ENCODE data around the gene MED13L. TPM values are rescaled to one million over a fixed set of nuclear protein-coding genes. Genes with fewer than 3 reads are reported as not detected.

The MED13L gene
- total RNA-seq, 2 donors from 2014 or later = 55.0 to 64.1 TPM

DNA sequence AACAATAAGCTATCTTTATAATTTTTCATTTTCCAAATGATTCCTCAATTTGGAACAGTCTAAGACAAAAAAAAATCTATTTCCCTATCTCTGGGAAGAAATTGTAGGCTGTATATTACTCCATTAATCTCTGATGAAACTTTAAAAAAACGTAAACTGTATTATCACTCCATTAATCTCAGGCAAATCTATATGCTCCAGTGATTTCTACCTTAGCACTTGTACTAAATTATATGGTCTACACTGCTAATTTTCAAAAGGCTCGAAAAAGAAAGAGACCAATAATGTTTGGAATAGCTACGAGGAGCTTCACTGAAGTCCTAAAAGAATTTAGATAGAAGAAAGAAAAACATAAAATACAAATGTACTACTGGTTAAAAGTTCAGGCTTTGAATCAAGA, 19.7 kb downstream of the MED13L start:
- Histone ChIP-seq H3K36me3 (no peaks in the 10 kb centered on the region), H3K9me3 (no peaks in the 10 kb centered on the region), H3K27me3 (no peaks in the 10 kb centered on the region), H3K4me3 (no peak overlapping the region), H3K27ac (no peak overlapping the region), H3K4me1 (peaks cover 0 to 48% of the 10 kb centered on the region in 2 donors)
- TF ChIP-seq, protein P1, sequence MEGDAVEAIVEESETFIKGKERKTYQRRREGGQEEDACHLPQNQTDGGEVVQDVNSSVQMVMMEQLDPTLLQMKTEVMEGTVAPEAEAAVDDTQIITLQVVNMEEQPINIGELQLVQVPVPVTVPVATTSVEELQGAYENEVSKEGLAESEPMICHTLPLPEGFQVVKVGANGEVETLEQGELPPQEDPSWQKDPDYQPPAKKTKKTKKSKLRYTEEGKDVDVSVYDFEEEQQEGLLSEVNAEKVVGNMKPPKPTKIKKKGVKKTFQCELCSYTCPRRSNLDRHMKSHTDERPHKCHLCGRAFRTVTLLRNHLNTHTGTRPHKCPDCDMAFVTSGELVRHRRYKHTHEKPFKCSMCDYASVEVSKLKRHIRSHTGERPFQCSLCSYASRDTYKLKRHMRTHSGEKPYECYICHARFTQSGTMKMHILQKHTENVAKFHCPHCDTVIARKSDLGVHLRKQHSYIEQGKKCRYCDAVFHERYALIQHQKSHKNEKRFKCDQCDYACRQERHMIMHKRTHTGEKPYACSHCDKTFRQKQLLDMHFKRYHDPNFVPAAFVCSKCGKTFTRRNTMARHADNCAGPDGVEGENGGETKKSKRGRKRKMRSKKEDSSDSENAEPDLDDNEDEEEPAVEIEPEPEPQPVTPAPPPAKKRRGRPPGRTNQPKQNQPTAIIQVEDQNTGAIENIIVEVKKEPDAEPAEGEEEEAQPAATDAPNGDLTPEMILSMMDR (IDR thresholded peaks at IDR 0.05) = no peak
- DNase-seq (ENCODE audit: low spot score) = no peak

DNA sequence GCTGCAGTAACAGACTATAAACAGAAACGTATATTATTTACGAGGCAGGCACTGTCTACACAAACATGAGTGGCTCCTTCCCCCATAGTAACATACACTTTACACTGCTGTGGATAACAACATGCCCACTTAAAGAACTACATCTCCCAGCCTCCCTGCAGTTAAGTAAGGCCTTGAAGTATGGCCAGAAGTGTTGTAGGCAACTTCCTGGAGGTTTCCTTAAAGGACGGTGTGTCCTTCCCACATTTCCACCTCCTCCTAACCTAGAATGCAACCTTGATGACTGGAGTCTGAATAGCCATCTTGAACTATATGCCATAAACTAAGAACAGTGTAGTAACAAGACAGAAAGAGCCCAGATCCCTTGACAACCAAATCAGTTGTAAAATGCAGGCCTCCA, 20.3 kb downstream of the MED13L start:
- Histone ChIP-seq H3K4me1 (peaks cover 0 to 43% of the 10 kb centered on the region in 2 donors), H3K4me3 (no peak overlapping the region), H3K9me3 (no peaks in the 10 kb centered on the region), H3K27me3 (no peaks in the 10 kb centered on the region), H3K27ac (peak overlapping the region in 1 of 2 donors; percentile 10), H3K36me3 (no peaks in the 10 kb centered on the region)
- TF ChIP-seq, protein P1 (IDR thresholded peaks at IDR 0.05) = no peak
- no peak for DNase-seq (ENCODE audit: low spot score)

DNA sequence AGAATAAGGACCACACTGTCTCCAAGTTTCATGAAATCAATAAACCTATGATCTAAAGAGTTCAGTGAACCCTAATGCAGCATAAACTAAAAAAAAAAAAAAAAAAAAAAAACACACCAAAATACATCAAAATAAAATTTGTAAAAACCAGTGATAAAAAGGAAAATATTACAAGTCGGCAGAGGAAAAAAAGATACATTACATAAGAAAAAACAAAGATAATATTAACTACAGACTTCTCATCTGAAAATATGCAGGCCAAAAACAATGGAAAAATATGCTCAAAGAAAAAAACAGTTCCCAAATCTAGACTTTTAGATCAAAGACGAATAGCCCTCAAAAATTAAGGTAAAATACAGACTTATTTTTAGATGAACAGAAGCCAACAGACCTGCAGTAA, 27.6 kb downstream of the MED13L start:
- H3K27me3 ChIP-seq = no peaks in the 10 kb centered on the region
- peaks cover 0 to 4% of the 10 kb centered on the region in 2 donors for H3K9me3 ChIP-seq
- H3K36me3 ChIP-seq = no peaks in the 10 kb centered on the region
- H3K27ac ChIP-seq = no peak overlapping the region
- peaks cover 0 to 41% of the 10 kb centered on the region in 2 donors for H3K4me1 ChIP-seq
- no peak overlapping the region for H3K4me3 ChIP-seq
- TF ChIP-seq, protein P1 (IDR thresholded peaks at IDR 0.05) = no peak
- DNase-seq (ENCODE audit: low spot score) = no peak

DNA sequence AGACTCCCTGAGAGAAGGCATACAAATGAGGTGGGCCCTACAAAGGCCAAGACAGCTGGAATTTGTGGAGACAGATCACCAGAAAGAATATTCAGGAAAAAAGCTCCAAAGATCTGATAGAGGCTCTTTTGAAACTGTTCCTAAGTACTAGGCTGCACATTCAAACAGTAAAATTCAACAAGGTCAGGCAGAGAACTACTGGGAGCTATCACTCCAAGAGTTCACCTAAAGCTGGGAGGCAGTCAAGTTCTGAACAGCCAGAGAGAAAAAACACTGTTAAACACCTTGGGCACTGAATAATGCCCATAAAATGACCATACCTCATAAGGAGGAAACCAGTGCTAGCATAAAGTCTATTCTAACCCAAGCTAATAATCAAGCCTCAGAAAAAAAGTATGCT, 28.6 kb downstream of the MED13L start:
- no peaks in the 10 kb centered on the region for H3K27me3 ChIP-seq
- TF ChIP-seq, protein P1 (IDR thresholded peaks at IDR 0.05) = no peak
- H3K4me1 ChIP-seq = peaks cover 0 to 49% of the 10 kb centered on the region in 2 donors
- no peak for DNase-seq (ENCODE audit: low spot score)
- no peaks in the 10 kb centered on the region for H3K36me3 ChIP-seq
- no peak overlapping the region for H3K4me3 ChIP-seq
- H3K27ac ChIP-seq = no peak overlapping the region
- peaks cover 0 to 4% of the 10 kb centered on the region in 2 donors for H3K9me3 ChIP-seq

DNA sequence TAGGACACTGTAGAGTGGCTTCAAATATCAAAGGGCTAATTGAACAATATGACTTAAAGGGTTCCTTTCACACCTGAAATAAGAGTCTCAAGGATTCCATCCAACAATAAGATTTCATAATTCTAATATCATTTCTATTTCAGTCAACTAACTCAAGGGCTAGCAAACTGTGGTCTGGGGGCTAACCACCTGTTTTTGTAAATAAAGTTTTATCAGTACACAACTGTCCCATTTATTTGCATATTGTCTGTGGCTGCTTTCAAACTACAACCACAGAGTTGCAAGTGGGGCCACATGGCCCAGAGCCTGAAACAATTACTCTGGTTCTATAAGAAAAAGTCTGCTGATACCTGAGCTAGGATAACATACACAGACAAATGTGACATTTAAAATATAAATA, 29.1 kb downstream of the MED13L start:
- Histone ChIP-seq H3K9me3 (peaks cover 0 to 4% of the 10 kb centered on the region in 2 donors), H3K4me3 (no peak overlapping the region), H3K27me3 (no peaks in the 10 kb centered on the region), H3K4me1 (peaks cover 0 to 54% of the 10 kb centered on the region in 2 donors), H3K27ac (no peak overlapping the region), H3K36me3 (no peaks in the 10 kb centered on the region)
- DNase-seq (ENCODE audit: low spot score) = no peak
- TF ChIP-seq, protein P1 (IDR thresholded peaks at IDR 0.05) = no peak

DNA sequence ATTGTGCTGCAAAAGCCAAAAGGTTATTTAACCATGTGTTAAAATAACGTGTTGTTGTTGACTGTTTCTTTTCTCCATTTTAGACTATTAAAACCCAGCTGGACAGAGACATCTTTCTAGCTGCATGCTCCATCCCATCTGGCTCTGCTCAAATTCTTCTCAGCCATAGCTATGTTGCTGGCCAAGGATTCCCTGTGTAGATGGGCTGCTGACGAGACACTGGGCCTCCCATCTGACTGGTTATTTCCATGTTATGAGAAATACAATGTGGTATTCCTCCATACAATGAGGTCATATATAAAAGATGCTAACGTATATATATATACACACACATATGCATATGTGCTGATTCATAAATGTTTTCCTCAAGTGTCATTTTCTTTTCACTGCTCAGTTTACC, 30.1 kb downstream of the MED13L start:
- Histone ChIP-seq H3K4me1 (peaks cover 0 to 63% of the 10 kb centered on the region in 2 donors), H3K27ac (no peak overlapping the region)
- TF ChIP-seq, protein P1 (IDR thresholded peaks at IDR 0.05) = no peak

More for the DNA sequence above, 30.1 kb downstream of the MED13L start:
- no peaks in the 10 kb centered on the region for H3K27me3 ChIP-seq
- H3K9me3 ChIP-seq = peaks cover 0 to 4% of the 10 kb centered on the region in 2 donors
- no peaks in the 10 kb centered on the region for H3K36me3 ChIP-seq
- no peak overlapping the region for H3K4me3 ChIP-seq
- DNase-seq (ENCODE audit: low spot score) = no peak

Data from right atrium auricular region (tissue), 2 donors.